Esophagus muscularis mucosa (tissue), 3 donors: ENCODE measurements around the gene MDM2.
"Not testable (repeated sequence)": the region's sequence is repeated elsewhere in the genome, so short reads cannot be mapped to it uniquely, and the experiment has no call there.

Source experiments
- CTCF ChIP-seq, 3 experiments: fragments of 200-600 bp in 2 of 3; fragments of 450-650 bp in 1 of 3; sonication (generic) in 2 of 3; IDR thresholded peaks; one replicate each; pipeline ENCODE4 v1.5.1; 2017 to 2019; ENCODE audit warnings: antibody characterized with exemption in 3 of 3, mild to moderate bottlenecking in 2 of 3, moderate library complexity in 1 of 3
- POLR2A ChIP-seq: fragments of 450-650 bp; IDR thresholded peaks from one replicate; pipeline ENCODE4 v1.6.1; 2017; ENCODE audit warnings: antibody characterized with exemption, moderate library complexity, mild to moderate bottlenecking, low read depth

GRCh38 chr12:68807274-68807575 is 752 bp upstream of the MDM2 start:
- not testable (repeated sequence) for TF ChIP-seq CTCF (IDR thresholded peaks at IDR 0.05); POLR2A
